Bronchial epithelial cell (primary cell): ENCODE measurements around the gene LDAF1. TPM values are rescaled to one million over a fixed set of nuclear protein-coding genes. Genes with fewer than 3 reads are reported as not detected.
"Not testable (repeated sequence)": the region's sequence is repeated elsewhere in the genome, so short reads cannot be mapped to it uniquely, and the experiment has no call there.

Experiments
- DNase-seq: peaks from one replicate; pipeline ENCODE4 v3.0.0-alpha.2; 2010; ENCODE audit warnings: low read depth
- FAIRE-seq: peaks from 2 replicates; lab custom pipeline; 2011; peaks lifted over from hg19 to GRCh38; lab: Jason Lieb, UNC
- H3K27me3 ChIP-seq: 2 replicates; pipeline ENCODE4 v1.5.1; 2011; ENCODE audit warnings: low read length; ENCODE audit not compliant: control insufficient read depth, insufficient read depth
- H3K36me3 ChIP-seq: 2 replicates; pipeline ENCODE4 v1.5.1; 2011; ENCODE audit warnings: low read length; ENCODE audit not compliant: control insufficient read depth, insufficient read depth
- H3K4me3 ChIP-seq: 2 replicates; pipeline ENCODE4 v1.5.1; 2011; ENCODE audit warnings: mild to moderate bottlenecking, low read depth, low read length, control low read depth
- CTCF ChIP-seq: IDR thresholded peaks from 2 replicates; pipeline ENCODE4 v1.5.1; 2011; ENCODE audit warnings: mild to moderate bottlenecking, moderate library complexity, low read length, control low read depth, inconsistent platforms; ENCODE audit not compliant: insufficient read depth, severe bottlenecking
- total RNA-seq: library from RNA; depleted of rRNA; stranded (reverse); fragments of >200 nt; gene quantifications from 2 replicates; pipeline ENCODE4 v1.2.1, GENCODE V29; 2014

The LDAF1 gene
- 59.4 and 90.6 TPM in 2 replicates for total RNA-seq

GRCh38 chr16:21158208-21159110 lies at the start of gene LDAF1:
Gene LDAF1, plus strand, starts transcription at chr16:21158674. Its CDS starts 2,509 bp downstream, at chr16:21161183.
- no peak for FAIRE-seq
- no peaks in the 10 kb centered on the region for H3K27me3 ChIP-seq
- peak within 1 kb of the TSS; percentile 82 for H3K4me3 ChIP-seq
- H3K36me3 ChIP-seq = peaks cover 7% of the 10 kb centered on the region
- DNase-seq = peak; percentile 64
- no peak for TF ChIP-seq CTCF

- H3K27me3 ChIP-seq, H3K4me3 ChIP-seq, FAIRE-seq, H3K36me3 ChIP-seq, DNase-seq: not testable (repeated sequence)
These were observed 42.9 kb upstream of the LDAF1 start for GRCh38 chr16:21115551-21115950.

GRCh38 chr16:21116148-21116693 lies 42.3 kb upstream of the LDAF1 start:
- Histone ChIP-seq H3K4me3 (no peak overlapping the region), H3K27me3 (no peaks in the 10 kb centered on the region), H3K36me3 (no peaks in the 10 kb centered on the region)
- no peak for FAIRE-seq
- DNase-seq = no peak
- no peak for TF ChIP-seq CTCF

- DNase-seq (peak; percentile 32), FAIRE-seq (no peak)
- no peaks in the 10 kb centered on the region for H3K27me3 ChIP-seq
- no peak for TF ChIP-seq CTCF
- H3K36me3 ChIP-seq = no peaks in the 10 kb centered on the region
- H3K4me3 ChIP-seq = no peak overlapping the region
These were observed 40.9 kb upstream of the LDAF1 start for GRCh38 chr16:21117567-21117966.

GRCh38 chr16:21120976-21121520 lies 37.4 kb upstream of the LDAF1 start:
- no peak overlapping the region for H3K4me3 ChIP-seq
- no peaks in the 10 kb centered on the region for H3K27me3 ChIP-seq
- FAIRE-seq (no peak), DNase-seq (no peak)
- TF ChIP-seq CTCF = no peak
- no peaks in the 10 kb centered on the region for H3K36me3 ChIP-seq

- DNase-seq (no peak), FAIRE-seq (no peak)
- Histone ChIP-seq H3K36me3 (no peaks in the 10 kb centered on the region), H3K4me3 (no peak overlapping the region), H3K27me3 (peaks cover 1% of the 10 kb centered on the region)
- no peak for TF ChIP-seq CTCF
These were observed 33.3 kb upstream of the LDAF1 start for GRCh38 chr16:21125191-21125590.
